ENCODE results near the gene PRR16.

PRR16 gene

GRCh38 chr5:120614531-120615180, 150.6 kb downstream of the PRR16 start:
- POLR2A ChIA-PET: no interaction called here
- no peak for DNase-seq (ENCODE audit: extremely low spot score)
- TF ChIP-seq ELF4 (IDR thresholded peaks at IDR 0.05) (no peak), BHLHE40 (IDR thresholded peaks at IDR 0.05; ENCODE audit: borderline replicate concordance) (no peak), FOXA1 (IDR thresholded peaks at IDR 0.05) (no peak), HDGF (IDR thresholded peaks at IDR 0.05; ENCODE audit: borderline replicate concordance) (no peak), NFRKB (IDR thresholded peaks at IDR 0.05) (no peak), L3MBTL2 (conservative IDR thresholded peaks at IDR 0.05) (no peak), FOXK2 (IDR thresholded peaks at IDR 0.05) (no peak), ARNT (IDR thresholded peaks at IDR 0.05) (no peak), ZNF384 (IDR thresholded peaks at IDR 0.05) (no peak)
- CTCF ChIA-PET: interaction anchor here (0.7 kb wide), 1 partner anchor 811 kb away, joined by 6 read pairs; no protein-coding TSS in a partner anchor

GRCh38 chr5:120615967-120616645, 152.0 kb downstream of the PRR16 start:
- CTCF ChIA-PET: no interaction called here
- TF ChIP-seq LEF1 (IDR thresholded peaks at IDR 0.05; ENCODE audit: borderline replicate concordance): no peak
- no peak for TF ChIP-seq HDGF (IDR thresholded peaks at IDR 0.05; ENCODE audit: borderline replicate concordance)
- TF ChIP-seq CTBP1 (IDR thresholded peaks at IDR 0.05; ENCODE audit: borderline replicate concordance): no peak
- no peak for TF ChIP-seq TARDBP (IDR thresholded peaks at IDR 0.05)
- TF ChIP-seq ELF4 (IDR thresholded peaks at IDR 0.05): no peak
- no peak for TF ChIP-seq ZNF384 (IDR thresholded peaks at IDR 0.05)
- no peak for TF ChIP-seq NFRKB (IDR thresholded peaks at IDR 0.05)
- TF ChIP-seq ARNT (IDR thresholded peaks at IDR 0.05): no peak
- TF ChIP-seq BHLHE40 (IDR thresholded peaks at IDR 0.05; ENCODE audit: borderline replicate concordance): no peak
- TF ChIP-seq SUZ12 (IDR thresholded peaks at IDR 0.05): no peak
- TF ChIP-seq SP1 (IDR thresholded peaks at IDR 0.05): no peak
- POLR2A ChIA-PET: interaction anchor here (0.6 kb wide), 1 partner anchor 1302 kb away, joined by 4 read pairs; no protein-coding TSS in a partner anchor
- no peak for DNase-seq (ENCODE audit: extremely low spot score)

GRCh38 chr5:120621339-120621738, 157.2 kb downstream of the PRR16 start:
- no peak for TF ChIP-seq ARNT (IDR thresholded peaks at IDR 0.05)
- no peak for TF ChIP-seq FOXK2 (IDR thresholded peaks at IDR 0.05)
- no peak for TF ChIP-seq SUZ12 (IDR thresholded peaks at IDR 0.05)
- TF ChIP-seq LEF1 (IDR thresholded peaks at IDR 0.05; ENCODE audit: borderline replicate concordance): no peak
- no peak for TF ChIP-seq HDGF (IDR thresholded peaks at IDR 0.05; ENCODE audit: borderline replicate concordance)
- TF ChIP-seq NFRKB (IDR thresholded peaks at IDR 0.05): no peak
- TF ChIP-seq TARDBP (IDR thresholded peaks at IDR 0.05): no peak
- TF ChIP-seq PKNOX1 (IDR thresholded peaks at IDR 0.05): no peak
- no peak for TF ChIP-seq ELF4 (IDR thresholded peaks at IDR 0.05)
- no peak for TF ChIP-seq FOXM1 (IDR thresholded peaks at IDR 0.05; ENCODE audit: borderline replicate concordance)
- no peak for TF ChIP-seq ZNF384 (IDR thresholded peaks at IDR 0.05)
- no peak for TF ChIP-seq L3MBTL2 (conservative IDR thresholded peaks at IDR 0.05)
- DNase-seq (ENCODE audit: extremely low spot score): no peak
- ChIA-PET CTCF (no interaction called here), POLR2A (no interaction called here)

GRCh38 chr5:120624021-120624563, 160.0 kb downstream of the PRR16 start:
- POLR2A ChIA-PET: no interaction called here
- no peak for DNase-seq (ENCODE audit: extremely low spot score)
- TF ChIP-seq ELF4 (IDR thresholded peaks at IDR 0.05): no peak
- TF ChIP-seq NFRKB (IDR thresholded peaks at IDR 0.05): no peak
- no peak for TF ChIP-seq ARNT (IDR thresholded peaks at IDR 0.05)
- no peak for TF ChIP-seq BHLHE40 (IDR thresholded peaks at IDR 0.05; ENCODE audit: borderline replicate concordance)
- TF ChIP-seq HDGF (IDR thresholded peaks at IDR 0.05; ENCODE audit: borderline replicate concordance): no peak
- TF ChIP-seq L3MBTL2 (conservative IDR thresholded peaks at IDR 0.05): no peak
- TF ChIP-seq LEF1 (IDR thresholded peaks at IDR 0.05; ENCODE audit: borderline replicate concordance): no peak
- no peak for TF ChIP-seq ZNF384 (IDR thresholded peaks at IDR 0.05)
- TF ChIP-seq FOXA1 (IDR thresholded peaks at IDR 0.05): no peak
- TF ChIP-seq PKNOX1 (IDR thresholded peaks at IDR 0.05): no peak
- TF ChIP-seq FOXM1 (IDR thresholded peaks at IDR 0.05; ENCODE audit: borderline replicate concordance): no peak
- no peak for TF ChIP-seq FOXK2 (IDR thresholded peaks at IDR 0.05)
- TF ChIP-seq TARDBP (IDR thresholded peaks at IDR 0.05): no peak
- no peak for TF ChIP-seq CTBP1 (IDR thresholded peaks at IDR 0.05; ENCODE audit: borderline replicate concordance)
- no peak for TF ChIP-seq SUZ12 (IDR thresholded peaks at IDR 0.05)
- TF ChIP-seq SP1 (IDR thresholded peaks at IDR 0.05): no peak
- CTCF ChIA-PET: no interaction called here

GRCh38 chr5:120628156-120628555, 164.1 kb downstream of the PRR16 start:
- CTCF ChIA-PET: no interaction called here
- POLR2A ChIA-PET: no interaction called here

More at GRCh38 chr5:120628156-120628555, 164.1 kb downstream of the PRR16 start:
- TF ChIP-seq ZNF384 (IDR thresholded peaks at IDR 0.05): no peak
- TF ChIP-seq PKNOX1 (IDR thresholded peaks at IDR 0.05): no peak
- no peak for DNase-seq (ENCODE audit: extremely low spot score)

All from HEK293T (cell line).